GM12864 (cell line): ENCODE data around the gene SEMA3D.

ENCODE experiments used
- DNase-seq: peaks from one replicate; pipeline ENCODE4 v3.0.0-alpha.2; 2011; ENCODE audit warnings: low read depth
- H3K4me3 ChIP-seq: 2 replicates; pipeline ENCODE4 v1.5.1; 2011; ENCODE audit warnings: mild to moderate bottlenecking, low read depth, low read length, control low read depth
- CTCF ChIP-seq: IDR thresholded peaks from 2 replicates; pipeline ENCODE4 v1.5.1; 2011; ENCODE audit warnings: low read depth, mild to moderate bottlenecking, moderate library complexity, low read length, control low read depth, inconsistent platforms; ENCODE audit errors: missing control alignments

SEMA3D gene

GRCh38 chr7:85160223-85160622, 26.6 kb downstream of the SEMA3D start:
- no peak for TF ChIP-seq CTCF
- H3K4me3 ChIP-seq = no peak overlapping the region
- no peak for DNase-seq

- DNase-seq = no peak
- H3K4me3 ChIP-seq = no peak overlapping the region
- no peak for TF ChIP-seq CTCF
Measured at GRCh38 chr7:85159003-85159402, 27.9 kb downstream of the SEMA3D start.

GRCh38 chr7:85156661-85157208, 30.1 kb downstream of the SEMA3D start:
- DNase-seq = no peak
- H3K4me3 ChIP-seq = no peak overlapping the region
- TF ChIP-seq CTCF = no peak

DNA sequence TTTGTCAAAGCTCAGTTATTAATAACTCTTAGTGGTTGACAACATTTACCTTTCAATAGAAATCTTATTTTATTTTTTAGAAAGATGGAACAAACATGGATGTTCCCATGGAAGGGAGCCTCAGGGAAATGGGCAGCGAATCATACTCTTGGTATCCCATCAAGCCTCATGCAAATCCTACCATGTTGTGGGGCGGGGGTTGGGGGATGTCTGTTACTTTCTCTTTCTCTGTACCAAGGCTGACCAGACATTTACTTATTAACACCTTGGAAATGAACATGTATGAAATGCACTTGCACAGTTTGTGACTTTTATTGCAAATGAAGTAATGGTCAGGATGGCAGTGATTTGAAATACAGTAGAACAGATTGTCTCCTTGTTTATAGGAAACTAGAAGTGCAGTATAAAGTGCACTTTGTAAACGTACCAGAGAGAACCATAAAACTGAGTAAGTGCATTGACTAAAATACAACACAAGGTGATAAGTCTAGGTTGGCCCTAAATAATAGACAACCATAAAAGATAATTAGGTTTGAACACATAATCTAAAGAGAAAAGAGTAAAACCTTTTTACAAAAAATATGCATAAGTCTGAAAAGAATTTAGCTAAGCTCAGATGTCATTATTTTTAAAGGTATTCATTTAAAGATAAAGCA, 32.4 kb downstream of the SEMA3D start:
- no peak for TF ChIP-seq CTCF
- no peak for DNase-seq

GRCh38 chr7:85153715-85154114, 33.1 kb downstream of the SEMA3D start:
- no peak overlapping the region for H3K4me3 ChIP-seq
- no peak for DNase-seq
- TF ChIP-seq CTCF = no peak

More for the DNA sequence above, 32.4 kb downstream of the SEMA3D start:
- no peak overlapping the region for H3K4me3 ChIP-seq

- DNase-seq = no peak
- no peak for TF ChIP-seq CTCF
- no peak overlapping the region for H3K4me3 ChIP-seq
Measured at GRCh38 chr7:85150624-85151023, 36.2 kb downstream of the SEMA3D start.

GRCh38 chr7:85144771-85145170, 42.1 kb downstream of the SEMA3D start:
- TF ChIP-seq CTCF = no peak

More at GRCh38 chr7:85144771-85145170, 42.1 kb downstream of the SEMA3D start:
- H3K4me3 ChIP-seq = no peak overlapping the region
- no peak for DNase-seq
